Right hindlimb (tissue), 1 donor: ENCODE data around the gene SERPINB5.
A peak's percentile ranks its signal among the peaks of the same experiment; 100 is the strongest.

Experiments used
- DNase-seq: peaks from one replicate; pipeline ENCODE4 v3.0.0-alpha.2; 2018

Gene SERPINB5

GRCh38 chr18:63472380-63472779, 4.4 kb upstream of the SERPINB5 start:
- DNase-seq = no peak

GRCh38 chr18:63477200-63477599, 442 bp downstream of the SERPINB5 start:
- no peak for DNase-seq

- DNase-seq = no peak
These were observed 1.2 kb downstream of the SERPINB5 start for GRCh38 chr18:63477968-63478367.

- DNase-seq = no peak
These were observed 3.1 kb downstream of the SERPINB5 start for GRCh38 chr18:63479826-63480225.

GRCh38 chr18:63480476-63480875, 3.7 kb downstream of the SERPINB5 start:
- no peak for DNase-seq

GRCh38 chr18:63480915-63481314, 4.2 kb downstream of the SERPINB5 start:
- DNase-seq = no peak

- DNase-seq = no peak
These were observed 10.9 kb downstream of the SERPINB5 start for GRCh38 chr18:63487676-63488075.

- DNase-seq = no peak
These were observed 11.4 kb downstream of the SERPINB5 start for GRCh38 chr18:63488160-63488559.

- DNase-seq = no peak
These were observed 16.1 kb downstream of the SERPINB5 start for GRCh38 chr18:63492851-63493250.

- DNase-seq = no peak
These were observed 18.9 kb downstream of the SERPINB5 start for GRCh38 chr18:63495675-63496074.

- DNase-seq = no peak
These were observed 29.0 kb downstream of the SERPINB5 start for GRCh38 chr18:63505566-63506335.

GRCh38 chr18:63506336-63506646, 29.5 kb downstream of the SERPINB5 start:
- DNase-seq = no peak

GRCh38 chr18:63508596-63508995, 31.8 kb downstream of the SERPINB5 start:
- no peak for DNase-seq

GRCh38 chr18:63511285-63511684, 34.5 kb downstream of the SERPINB5 start:
- no peak for DNase-seq

GRCh38 chr18:63514326-63514725, 37.6 kb downstream of the SERPINB5 start:
- no peak for DNase-seq

GRCh38 chr18:63514888-63515678, 38.3 kb downstream of the SERPINB5 start:
- DNase-seq = no peak

- DNase-seq = no peak
These were observed 39.0 kb downstream of the SERPINB5 start for GRCh38 chr18:63515801-63516200.

GRCh38 chr18:63518178-63519012, 41.6 kb downstream of the SERPINB5 start:
- peak; percentile 56 for DNase-seq

GRCh38 chr18:63520053-63520685, 43.4 kb downstream of the SERPINB5 start:
- no peak for DNase-seq

- DNase-seq = no peak
These were observed 46.9 kb downstream of the SERPINB5 start for GRCh38 chr18:63523660-63524059.

GRCh38 chr18:63527251-63527650, 50.5 kb downstream of the SERPINB5 start:
- DNase-seq = no peak

GRCh38 chr18:63528863-63529492, 52.2 kb downstream of the SERPINB5 start:
- DNase-seq = no peak
